CD14-positive monocyte (primary cell): ENCODE results near the gene RETREG3. TPM values are rescaled to one million over a fixed set of nuclear protein-coding genes. Genes with fewer than 3 reads are reported as not detected.
A peak's percentile ranks its signal among the peaks of the same experiment; 100 is the strongest.

ENCODE experiments used
- DNase-seq, 3 donors: peaks; one replicate each; pipeline ENCODE4 v3.0.0-alpha.2; 2011 to 2022
- H2AFZ ChIP-seq: 2 replicates; pipeline ENCODE4 v1.6.0; 2012; ENCODE audit warnings: mild to moderate bottlenecking, low read depth, low read length, inconsistent platforms; ENCODE audit not compliant: insufficient read depth, poor library complexity, severe bottlenecking
- H3K27ac ChIP-seq, 2 donors: 1 replicate in 1 of 2; 2 replicates in 1 of 2; pipeline ENCODE4 v1.5.1; 2012 to 2013; ENCODE audit warnings: low read length in 2 of 2, control low read depth in 1 of 2, inconsistent platforms in 1 of 2, low read depth in 1 of 2, mild to moderate bottlenecking in 1 of 2
- H3K27me3 ChIP-seq, 2 donors: one replicate each; pipeline versions ENCODE4 v1.6.0 to v1.6.1; 2011 to 2013; ENCODE audit warnings: low read length in 2 of 2; ENCODE audit not compliant: control insufficient read depth in 2 of 2, insufficient read depth in 2 of 2
- H3K36me3 ChIP-seq, 2 donors: replicated peaks in 1 of 2; 1 replicate in 1 of 2; 2 replicates in 1 of 2; pipeline versions ENCODE4 v1.5.1 to v1.6.1; 2012 to 2013; ENCODE audit warnings: low read length in 2 of 2, control low read depth in 1 of 2, inconsistent platforms in 1 of 2, mild to moderate bottlenecking in 1 of 2; ENCODE audit not compliant: insufficient read depth in 2 of 2, control insufficient read depth in 1 of 2
- H3K4me1 ChIP-seq, 2 donors: 1 replicate in 1 of 2; 2 replicates in 1 of 2; pipeline versions ENCODE4 v1.5.1 to v1.6.1; 2012 to 2013; ENCODE audit warnings: low read length in 2 of 2, control low read depth in 1 of 2, inconsistent platforms in 1 of 2, mild to moderate bottlenecking in 1 of 2, moderate library complexity in 1 of 2; ENCODE audit not compliant: insufficient read depth in 2 of 2, control insufficient read depth in 1 of 2
- H3K4me2 ChIP-seq: replicated peaks from 2 replicates; pipeline ENCODE3; 2012; ENCODE audit warnings: low read length, moderate library complexity, mild to moderate bottlenecking; ENCODE audit not compliant: poor library complexity, severe bottlenecking; ENCODE audit errors: extremely low read depth
- H3K4me3 ChIP-seq, 3 experiments: fragments of 200-600 bp in 1 of 3; sonication (generic) in 1 of 3; replicated peaks in 1 of 3; 1 replicate in 2 of 3; 2 replicates in 1 of 3; pipeline ENCODE4 v1.5.1; 2011 to 2013; ENCODE audit warnings: low read length in 3 of 3, mild to moderate bottlenecking in 3 of 3, control low read depth in 2 of 3, low read depth in 2 of 3, inconsistent platforms in 1 of 3, moderate library complexity in 1 of 3
- H3K79me2 ChIP-seq: 2 replicates; pipeline ENCODE4 v1.6.0; 2012; ENCODE audit warnings: mild to moderate bottlenecking, control low read depth, inconsistent platforms, low read length, moderate library complexity; ENCODE audit not compliant: insufficient read depth
- H3K9ac ChIP-seq: 2 replicates; pipeline ENCODE4 v1.6.0; 2017; ENCODE audit warnings: low read length, mild to moderate bottlenecking; ENCODE audit not compliant: insufficient read depth, poor library complexity, severe bottlenecking
- H3K9me3 ChIP-seq, 2 donors: replicated peaks in 1 of 2; 1 replicate in 1 of 2; 2 replicates in 1 of 2; pipeline versions ENCODE4 v1.5.1 to v1.6.1; 2012 to 2013; ENCODE audit warnings: low read length in 2 of 2, control low read depth in 1 of 2; ENCODE audit not compliant: control insufficient read depth in 1 of 2, insufficient read depth in 1 of 2
- H4K20me1 ChIP-seq: 2 replicates; pipeline ENCODE4 v1.6.0; 2012; ENCODE audit warnings: mild to moderate bottlenecking, low read length, control low read depth, moderate library complexity; ENCODE audit not compliant: insufficient read depth
- H3K27ac Mint-ChIP-seq, 7 donors: one replicate each; pipeline ENCODE4 v1.8.0; 2020; ENCODE audit warnings: mild to moderate bottlenecking in 7 of 7, mixed read lengths in 7 of 7, moderate library complexity in 6 of 7, inconsistent platforms in 2 of 7
- H3K27me3 Mint-ChIP-seq, 3 donors: one replicate each; pipeline ENCODE4 v1.8.0; 2021 to 2022; ENCODE audit warnings: low read depth in 3 of 3, mild to moderate bottlenecking in 3 of 3, mixed read lengths in 3 of 3, moderate library complexity in 3 of 3, inconsistent platforms in 1 of 3
- H3K36me3 Mint-ChIP-seq, 2 donors: one replicate each; pipeline ENCODE4 v1.8.0; 2020; ENCODE audit warnings: mixed read lengths in 2 of 2, inconsistent platforms in 1 of 2, mild to moderate bottlenecking in 1 of 2
- H3K4me1 Mint-ChIP-seq: one replicate; pipeline ENCODE4 v1.8.0; 2020; ENCODE audit warnings: mild to moderate bottlenecking, mixed read lengths
- H3K4me3 Mint-ChIP-seq, 2 donors: one replicate each; pipeline ENCODE4 v1.8.0; 2020; ENCODE audit warnings: mild to moderate bottlenecking in 2 of 2, mixed read lengths in 2 of 2, moderate library complexity in 1 of 2
- H3K9me3 Mint-ChIP-seq, 7 donors: one replicate each; pipeline ENCODE4 v1.8.0; 2020 to 2022; ENCODE audit warnings: mixed read lengths in 7 of 7, mild to moderate bottlenecking in 6 of 7, moderate library complexity in 6 of 7, inconsistent platforms in 2 of 7
- CTCF ChIP-seq: fragments of 200-600 bp; IDR thresholded peaks from one replicate; pipeline ENCODE4 v1.8.0; 2022; ENCODE audit warnings: antibody characterized with exemption, mild to moderate bottlenecking
- WGBS: methylation state at CpG from one replicate; pipeline ENCODE4 v1.1.5; 2013; ENCODE audit warnings: missing lambda C conversion rate; ENCODE audit not compliant: insufficient coverage; 5-methylcytosine and 5-hydroxymethylcytosine counted together
- intact Hi-C, 2 donors: fragments of 100-400 bp; cut with micrococcal nuclease; formaldehyde crosslinking; loops; one replicate each; pipeline versions ENCODE4 v1.15.0 to v1.15.1; 2023
- polyA minus RNA-seq: library from RNA; depleted of rRNA, polyadenylated mRNA; stranded (reverse); fragments of >200 nt; gene quantifications from 2 replicates; pipeline ENCODE4 v1.2.3, GENCODE V29; 2012
- polyA plus RNA-seq, 3 donors: library from polyadenylated mRNA; depleted of rRNA in 1 of 3; unstranded in 2 of 3; stranded (reverse) in 1 of 3; fragments of 300-500 nt in 2 of 3; fragments of >200 nt in 1 of 3; fragmentation: Illumina TruSeq in 2 of 3; gene quantifications; 1 replicate in 2 of 3; 2 replicates in 1 of 3; pipeline ENCODE4 v1.2.3, GENCODE V29; 2012 to 2021
- total RNA-seq, 12 experiments: library from RNA in 1 of 12; stranded (reverse) in 1 of 12; fragments of 120-200 nt in 1 of 12; gene quantifications; one replicate each; pipeline ENCODE4 v1.2.4 and lab custom pipeline; 2013 to 2026; ENCODE audit warnings: mixed read lengths in 6 of 12, inconsistent platforms in 1 of 12

The RETREG3 gene
- 43.0 TPM for total RNA-seq (2013)
- polyA plus RNA-seq (10 to 100 TPM; 34.0 to 69.9 (median 69.9) TPM), polyA minus RNA-seq (26.5 and 41.3 TPM in 2 replicates), total RNA-seq (lab: John Stamatoyannopoulos, UW) (25.9 to 97.8 (median 45.1) reads per million in 11 experiments)

GRCh38 chr17:42609182-42609813, at the start of gene RETREG3, which contains the start of gene TUBG1:
RETREG3 (minus strand) TSS chr17:42609374; CDS start chr17:42609324, 50 bp downstream.
TUBG1 (plus strand) TSS chr17:42609683; CDS start chr17:42609738, 55 bp downstream.
- intact Hi-C loops = loop anchor here (2.0 to 5.0 kb wide), 2 partner anchors 42 to 68 kb away; partner anchors contain the start of genes MLX (in 1 of the 2) and PLEKHH3 (in 1 of the 2)
- H3K27me3 Mint-ChIP-seq = peaks cover 0 to 3% (median 0%) of the 10 kb centered on the region in 3 donors
- peak within 1 kb of the TSS; percentile 72 to 90 for H3K27ac ChIP-seq
- peak within 1 kb of the TSS; percentile 93 for H2AFZ ChIP-seq
- no peaks in the 10 kb centered on the region for H3K27me3 ChIP-seq
- WGBS = under 1% methylated on average over 66 of the region's 66 CpGs
- H3K36me3 Mint-ChIP-seq = peaks cover 30 to 37% of the 10 kb centered on the region in 2 donors
- no peaks in the 10 kb centered on the region for H3K9me3 ChIP-seq
- peaks cover 0 to 2% (median 0%) of the 10 kb centered on the region in 7 donors for H3K9me3 Mint-ChIP-seq
- peaks cover 21 to 32% of the 10 kb centered on the region in 2 donors for H3K4me1 ChIP-seq
- H3K9ac ChIP-seq = peak within 1 kb of the TSS; percentile 91
- peak within 1 kb of the TSS; percentile 100 for H3K4me3 Mint-ChIP-seq
- H3K27ac Mint-ChIP-seq = peak within 1 kb of the TSS; percentile 84 to 96 (median 95)
- peak; percentile 20 for TF ChIP-seq CTCF
- DNase-seq = peak; percentile 99 to 100 (median 99)
- H3K4me2 ChIP-seq = peak within 1 kb of the TSS; percentile 86
- peaks cover 31% of the 10 kb centered on the region for H3K4me1 Mint-ChIP-seq
- peak within 1 kb of the TSS; percentile 80 to 98 (median 92) for H3K4me3 ChIP-seq
- peaks cover 53% of the 10 kb centered on the region for H3K79me2 ChIP-seq
- H3K36me3 ChIP-seq = peaks cover 21 to 42% of the 10 kb centered on the region in 2 donors
- peaks cover 48% of the 10 kb centered on the region for H4K20me1 ChIP-seq

GRCh38 chr17:42657824-42658588, 48.8 kb upstream of the RETREG3 start:
- no peaks in the 10 kb centered on the region for H4K20me1 ChIP-seq
- Mint-ChIP-seq H3K4me3 (peak overlapping the region; percentile 59 to 89), H3K27me3 (peaks cover 28 to 38% (median 31%) of the 10 kb centered on the region in 3 donors), H3K4me1 (peaks cover 32% of the 10 kb centered on the region), H3K9me3 (peaks cover 0 to 7% (median 3%) of the 10 kb centered on the region in 7 donors), H3K36me3 (no peaks in the 10 kb centered on the region), H3K27ac (no peak overlapping the region)
- H3K9ac ChIP-seq = no peak overlapping the region
- no peak overlapping the region for H3K4me3 ChIP-seq
- no peak overlapping the region for H3K27ac ChIP-seq
- DNase-seq = no peak
- peaks cover 16 to 21% of the 10 kb centered on the region in 2 donors for H3K4me1 ChIP-seq
- no peak for TF ChIP-seq CTCF
- no peak overlapping the region for H3K4me2 ChIP-seq
- no peak overlapping the region for H2AFZ ChIP-seq
- no peaks in the 10 kb centered on the region for H3K9me3 ChIP-seq
- 80% methylated on average over 1 of the region's 9 CpGs for WGBS
- no peaks in the 10 kb centered on the region for H3K79me2 ChIP-seq
- H3K36me3 ChIP-seq = no peaks in the 10 kb centered on the region
- intact Hi-C loops = no loop called here
- peaks cover 2 to 18% of the 10 kb centered on the region in 2 donors for H3K27me3 ChIP-seq
